Uterus (tissue), 2 donors: ENCODE data around the gene RUSF1.

Experiments
- CTCF ChIP-seq, 4 experiments: fragments of 200-600 bp in 2 of 4; fragments of 450-650 bp in 2 of 4; sonication (generic) in 2 of 4; IDR thresholded peaks; one replicate each; pipeline ENCODE4 v1.5.1; 2016 to 2019; ENCODE audit warnings: antibody characterized with exemption in 4 of 4, mild to moderate bottlenecking in 2 of 4, moderate library complexity in 1 of 4
- POLR2A ChIP-seq, 2 donors: fragments of 450-650 bp; IDR thresholded peaks; one replicate each; pipeline ENCODE4 v1.6.1; 2016; ENCODE audit warnings: antibody characterized with exemption in 2 of 2, mild to moderate bottlenecking in 1 of 2, moderate library complexity in 1 of 2

- TF ChIP-seq CTCF (IDR thresholded peaks at IDR 0.05) = no peak
- no peak for TF ChIP-seq POLR2A (IDR thresholded peaks at IDR 0.05)
These were observed 67.5 kb downstream of the RUSF1 start for GRCh38 chr16:31440516-31441184.
